GM13976 (cell line): Measurements from ENCODE around the gene DEDD2.

Experiments
- DNase-seq: peaks from one replicate; pipeline ENCODE4 v3.0.0; 2012; ENCODE audit warnings: low spot score
- in situ Hi-C: fragments of 300-500 bp; cut with MboI; formaldehyde crosslinking; loops from one replicate; pipeline ENCODE4 v1.12.0; 2022; ENCODE audit warnings: low sequenced_read_pairs, mixed read lengths, inconsistent platforms; ENCODE audit not compliant: unreplicated experiment
- TF ChIP-seq, protein P1 (sequence below): IDR thresholded peaks from 2 replicates; pipeline ENCODE4 v1.5.1; 2012; ENCODE audit warnings: borderline replicate concordance, mild to moderate bottlenecking; ENCODE audit not compliant: insufficient read depth; ENCODE audit errors: extremely low read depth, missing control alignments, control extremely low read depth

DEDD2 gene

DNA sequence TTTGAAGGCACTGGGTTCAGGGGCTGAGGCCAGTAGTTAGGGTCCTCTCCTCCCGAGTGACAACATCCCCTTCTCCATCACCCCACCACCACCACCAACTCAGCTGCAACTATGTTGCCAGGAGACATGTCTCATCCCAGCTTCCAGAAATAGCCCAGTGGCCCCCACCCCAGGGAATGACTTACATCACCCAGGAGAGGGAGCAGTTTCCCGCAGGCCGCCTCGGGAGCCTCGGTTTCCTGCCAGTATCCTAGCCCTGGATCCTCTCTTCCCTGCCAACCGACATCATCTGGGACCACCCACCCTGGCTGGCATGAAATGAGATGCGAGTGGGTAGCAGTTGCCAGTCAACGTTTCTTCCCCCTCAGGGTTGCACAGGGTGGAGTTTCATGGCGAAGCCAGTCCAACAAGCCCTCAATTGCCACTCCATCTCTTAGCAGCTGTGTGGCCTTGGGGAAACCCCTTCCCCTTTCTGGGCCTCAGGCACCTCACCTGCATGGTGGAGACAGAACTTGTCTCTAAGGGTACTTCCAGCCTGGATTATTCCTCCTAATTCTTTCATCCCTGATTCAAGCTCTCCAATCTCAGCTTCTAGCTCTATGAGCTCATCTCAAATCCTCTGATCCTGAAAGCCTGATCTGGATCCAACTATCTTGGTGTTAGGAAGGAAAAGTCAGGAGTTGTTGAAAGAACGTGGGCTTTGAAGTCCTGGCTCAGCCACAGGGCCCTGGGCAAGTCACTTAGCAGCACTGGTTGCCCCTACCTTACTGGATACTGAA is 28.9 kb upstream of the DEDD2 start:
- TF ChIP-seq, protein P1, sequence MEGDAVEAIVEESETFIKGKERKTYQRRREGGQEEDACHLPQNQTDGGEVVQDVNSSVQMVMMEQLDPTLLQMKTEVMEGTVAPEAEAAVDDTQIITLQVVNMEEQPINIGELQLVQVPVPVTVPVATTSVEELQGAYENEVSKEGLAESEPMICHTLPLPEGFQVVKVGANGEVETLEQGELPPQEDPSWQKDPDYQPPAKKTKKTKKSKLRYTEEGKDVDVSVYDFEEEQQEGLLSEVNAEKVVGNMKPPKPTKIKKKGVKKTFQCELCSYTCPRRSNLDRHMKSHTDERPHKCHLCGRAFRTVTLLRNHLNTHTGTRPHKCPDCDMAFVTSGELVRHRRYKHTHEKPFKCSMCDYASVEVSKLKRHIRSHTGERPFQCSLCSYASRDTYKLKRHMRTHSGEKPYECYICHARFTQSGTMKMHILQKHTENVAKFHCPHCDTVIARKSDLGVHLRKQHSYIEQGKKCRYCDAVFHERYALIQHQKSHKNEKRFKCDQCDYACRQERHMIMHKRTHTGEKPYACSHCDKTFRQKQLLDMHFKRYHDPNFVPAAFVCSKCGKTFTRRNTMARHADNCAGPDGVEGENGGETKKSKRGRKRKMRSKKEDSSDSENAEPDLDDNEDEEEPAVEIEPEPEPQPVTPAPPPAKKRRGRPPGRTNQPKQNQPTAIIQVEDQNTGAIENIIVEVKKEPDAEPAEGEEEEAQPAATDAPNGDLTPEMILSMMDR = no peak
- in situ Hi-C loops = no loop called here
- no peak for DNase-seq

DNA sequence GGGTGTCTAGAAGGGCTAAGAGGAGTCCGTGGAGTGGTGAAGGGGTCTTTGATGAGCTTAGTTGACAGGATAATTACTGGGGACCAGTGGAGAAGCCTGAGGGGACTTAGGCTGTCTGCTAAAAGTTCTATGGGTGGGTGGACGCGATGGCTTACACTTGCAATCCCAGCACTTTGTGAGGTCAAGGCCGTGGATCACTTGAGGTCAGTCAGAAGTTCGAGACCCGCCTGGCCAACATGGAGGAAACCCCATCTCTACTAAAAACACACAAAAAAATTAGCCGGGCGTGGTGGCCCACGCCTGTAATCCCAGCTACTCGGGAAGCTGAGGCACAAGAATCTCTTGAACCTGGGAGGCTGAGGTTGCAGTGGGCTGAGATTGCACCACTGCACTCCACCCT is 27.8 kb upstream of the DEDD2 start:
- no peak for DNase-seq
- TF ChIP-seq, protein P1 = no peak
- in situ Hi-C loops = no loop called here

DNA sequence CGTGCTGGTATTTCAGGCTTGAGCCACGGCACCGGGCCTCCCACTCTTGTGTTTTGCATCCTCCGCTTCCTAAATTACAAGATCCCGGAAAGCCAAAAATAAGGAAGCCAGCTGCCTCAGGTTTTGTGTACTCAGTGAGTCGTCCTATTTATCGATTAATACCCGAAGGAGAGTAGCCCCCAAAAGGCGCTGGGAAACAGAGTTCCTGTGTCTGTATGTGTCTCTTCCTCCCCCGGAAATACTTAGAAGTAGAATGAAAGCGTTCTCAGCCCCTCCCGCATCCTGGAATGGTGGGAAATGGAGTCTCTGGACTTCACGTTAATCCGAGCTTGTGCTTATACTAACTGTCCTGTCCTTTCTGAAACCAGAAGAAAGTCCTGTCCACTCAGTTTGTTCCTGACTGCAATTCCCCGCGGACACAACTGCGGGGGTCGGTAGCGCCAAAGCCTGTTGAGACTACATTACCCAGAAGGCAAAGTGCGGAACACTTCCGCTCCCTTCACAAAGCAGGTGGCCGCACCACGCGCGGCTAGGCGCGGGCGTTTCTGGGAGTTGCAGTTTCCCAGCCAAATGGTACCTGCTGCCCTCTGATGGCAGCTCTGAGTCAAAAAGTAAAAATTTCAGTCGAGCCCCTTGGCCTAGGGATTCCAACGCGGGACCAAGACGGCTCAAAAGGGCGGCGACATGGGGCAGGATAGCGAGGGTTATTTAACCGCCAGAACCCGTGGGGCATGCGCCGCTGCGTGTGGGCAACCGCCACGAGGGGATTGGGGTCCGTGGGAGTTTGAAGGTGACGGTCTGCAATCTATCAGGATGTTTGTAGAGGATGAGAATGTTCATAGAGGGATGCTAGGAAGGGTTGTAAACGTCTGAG is 27.1 kb upstream of the DEDD2 start:
- DNase-seq = peak; percentile 89
- in situ Hi-C loops = no loop called here
- TF ChIP-seq, protein P1 = peak; percentile 70

DNA sequence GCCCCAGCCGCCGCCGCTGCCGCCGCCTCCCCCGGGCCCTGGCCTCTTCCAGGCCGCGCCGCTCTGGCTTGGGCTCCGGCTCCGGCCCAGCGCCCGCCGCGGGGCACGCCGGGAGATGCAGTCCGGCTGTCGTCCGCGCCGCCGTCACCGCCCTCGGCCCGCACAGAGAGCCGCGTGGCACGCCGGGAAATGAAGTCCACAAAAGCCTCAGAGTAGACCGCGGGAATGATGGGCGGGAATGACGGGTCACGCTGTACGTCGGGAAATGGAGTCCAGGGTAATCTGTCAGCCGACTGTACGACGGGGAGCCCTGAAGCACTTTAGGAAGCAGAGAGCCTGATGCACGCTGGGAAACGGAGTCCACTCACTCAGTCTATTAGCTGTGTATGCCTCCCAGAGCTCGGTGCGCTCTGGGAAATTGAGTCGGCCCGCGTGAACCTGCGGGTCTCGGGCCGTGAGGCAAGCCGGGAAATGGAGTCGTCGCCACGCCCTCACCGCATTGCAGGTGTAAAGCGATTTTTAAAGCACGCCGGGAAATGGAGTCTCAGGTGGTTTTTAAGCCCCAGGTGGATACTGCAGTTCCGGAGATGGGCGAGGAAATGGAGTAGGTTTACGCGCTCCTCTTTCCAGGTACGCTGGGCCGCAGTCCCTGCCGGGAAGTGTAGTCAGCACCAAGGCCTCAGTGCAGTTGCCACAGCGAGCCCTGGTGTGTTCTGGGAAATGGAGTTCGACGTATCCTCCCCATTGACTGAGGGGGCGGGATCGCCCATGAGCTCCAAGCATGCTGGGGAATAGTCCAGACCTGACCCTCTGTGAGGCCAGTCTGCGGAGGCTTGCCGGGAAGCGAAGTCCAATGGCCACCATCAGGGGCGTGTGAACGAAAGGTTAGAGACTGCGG is 25.3 kb upstream of the DEDD2 start, which contains the start of gene GSK3A:
Gene GSK3A (minus strand): TSS at position 91 of the 898 bp plus-strand sequence. CDS start 137 bp downstream, outside the sequence.
- TF ChIP-seq, protein P1 = no peak
- in situ Hi-C loops = no loop called here
- peak; percentile 92 for DNase-seq

DNA sequence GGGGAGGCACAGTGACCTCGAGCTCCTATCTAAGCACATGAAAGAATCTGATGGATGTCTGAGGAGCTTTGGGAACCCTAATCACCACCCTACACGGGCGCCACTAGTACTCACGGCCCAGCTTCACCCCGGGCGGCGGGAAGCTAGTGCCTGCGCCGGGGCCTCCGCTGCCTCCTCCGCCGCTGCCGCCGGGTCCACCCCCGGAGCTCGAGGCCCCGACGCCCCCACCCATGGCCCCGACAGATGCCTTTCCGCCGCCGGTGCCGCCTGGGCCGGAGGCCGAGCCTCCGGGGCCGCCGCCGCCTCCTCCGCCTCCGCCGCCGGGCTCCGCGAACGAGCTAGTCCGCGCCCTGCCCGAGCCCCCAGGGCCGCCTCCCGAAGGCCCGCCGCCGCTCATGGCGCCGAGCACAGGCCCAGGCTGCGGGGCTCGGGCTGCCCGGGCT is 24.6 kb upstream of the DEDD2 start:
- TF ChIP-seq, protein P1 = no peak
- DNase-seq = no peak
- in situ Hi-C loops = no loop called here

DNA sequence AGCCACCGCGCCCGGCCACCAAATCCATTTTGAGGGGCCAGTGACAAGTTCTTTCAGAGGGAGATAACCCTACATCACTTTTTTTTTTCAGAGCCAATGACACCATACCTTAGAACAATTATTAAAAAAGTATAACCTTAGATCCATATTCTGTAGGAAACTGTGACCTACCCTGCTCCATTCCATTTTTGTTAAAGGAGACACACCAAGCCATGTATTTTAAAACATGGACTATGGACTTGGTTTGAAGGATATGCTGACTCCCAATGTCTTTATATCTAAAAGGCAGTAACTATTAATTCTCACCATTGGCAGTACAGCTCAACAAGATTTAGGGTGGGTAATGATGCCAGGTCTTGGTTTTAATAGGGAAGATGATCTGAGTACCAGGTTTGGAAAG is 23.8 kb upstream of the DEDD2 start:
- in situ Hi-C loops = no loop called here
- DNase-seq = no peak
- TF ChIP-seq, protein P1 = no peak
